ENCODE results near the gene GOSR2.

- TF ChIP-seq POLR2A (IDR thresholded peaks at IDR 0.05), result no peak
- TF ChIP-seq CTCF (IDR thresholded peaks at IDR 0.05), result no peak
These were observed 53.8 kb downstream of the GOSR2 start for GRCh38 chr17:46976626-46977270.
